ENCODE measurements around the gene CAMSAP2. TPM values are rescaled to one million over a fixed set of nuclear protein-coding genes. Genes with fewer than 3 reads are reported as not detected.

Gene CAMSAP2
- total RNA-seq, 1 experiment from 2014 or later, result 17.8 TPM

Other genes starting within 250 kb of the CAMSAP2 start
- gene KIF14, start 118.1 kb upstream of the CAMSAP2 start, total RNA-seq (2014; rRNA removed; shearing (Covaris generic)), result 15.8 and 17.3 TPM in 2 replicates
- gene DDX59, start 69.0 kb upstream of the CAMSAP2 start, total RNA-seq (2014; rRNA removed; shearing (Covaris generic)), result 12.6 and 13.8 TPM in 2 replicates
- gene GPR25, start 134.1 kb downstream of the CAMSAP2 start, total RNA-seq (2014; rRNA removed; shearing (Covaris generic)), result not detected in 2 replicates
- not detected in 2 replicates for gene INAVA, start 156.0 kb downstream of the CAMSAP2 start, total RNA-seq (2014; rRNA removed; shearing (Covaris generic))